Inflammatory macrophage treated with lipopolysaccharide for 4 hours (primary cell): ENCODE measurements around the gene NKAIN2.
"Not testable (repeated sequence)": the region's sequence is repeated elsewhere in the genome, so short reads cannot be mapped to it uniquely, and the experiment has no call there.

Experiments
- DNase-seq: peaks from one replicate; pipeline ENCODE4 v3.0.0-alpha.2; 2020

NKAIN2 gene

DNA sequence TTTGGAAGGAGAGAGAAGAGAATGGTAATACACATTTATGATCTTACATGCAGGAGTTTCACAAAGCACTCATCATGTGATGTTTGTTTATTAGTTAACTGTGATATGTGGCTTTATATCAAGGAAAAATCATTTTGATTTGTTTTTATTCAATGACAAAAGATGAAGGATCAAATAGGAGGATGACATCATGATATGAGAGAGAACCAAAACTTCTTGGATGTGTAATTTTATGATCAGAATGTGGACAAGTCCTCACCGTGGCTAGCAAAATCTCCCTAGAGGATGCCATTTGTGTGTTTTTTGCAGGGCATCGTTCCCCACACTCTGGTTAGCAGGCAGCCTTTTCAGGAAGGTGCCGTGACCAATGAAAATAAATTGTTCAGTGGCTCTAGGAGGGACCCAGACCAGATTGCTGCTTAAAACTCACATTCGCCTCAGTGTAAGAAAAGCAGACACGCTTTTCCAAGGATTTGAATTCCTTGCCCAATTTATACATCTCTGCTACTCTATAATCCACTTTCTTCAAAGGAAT lies 552.7 kb downstream of the NKAIN2 start:
- no peak for DNase-seq

DNA sequence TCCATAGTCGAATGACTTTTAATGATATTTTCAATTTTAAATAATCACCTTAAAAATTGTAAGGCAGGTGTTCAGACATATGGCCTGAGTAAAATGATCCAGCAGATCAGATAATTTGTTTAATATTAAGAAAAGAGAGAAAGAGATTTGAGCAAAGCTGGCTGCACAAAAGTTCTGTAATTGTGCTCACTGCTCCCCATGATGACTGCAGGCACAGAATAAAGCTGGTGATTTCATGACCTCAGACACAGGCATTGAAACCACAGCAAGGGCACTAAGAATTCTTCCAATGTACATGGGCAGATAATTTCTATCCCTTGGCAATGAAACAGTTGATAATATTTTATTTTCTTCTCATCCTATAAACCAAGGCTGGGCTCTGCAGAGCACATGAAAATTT lies 553.1 kb downstream of the NKAIN2 start:
- DNase-seq = no peak

DNA sequence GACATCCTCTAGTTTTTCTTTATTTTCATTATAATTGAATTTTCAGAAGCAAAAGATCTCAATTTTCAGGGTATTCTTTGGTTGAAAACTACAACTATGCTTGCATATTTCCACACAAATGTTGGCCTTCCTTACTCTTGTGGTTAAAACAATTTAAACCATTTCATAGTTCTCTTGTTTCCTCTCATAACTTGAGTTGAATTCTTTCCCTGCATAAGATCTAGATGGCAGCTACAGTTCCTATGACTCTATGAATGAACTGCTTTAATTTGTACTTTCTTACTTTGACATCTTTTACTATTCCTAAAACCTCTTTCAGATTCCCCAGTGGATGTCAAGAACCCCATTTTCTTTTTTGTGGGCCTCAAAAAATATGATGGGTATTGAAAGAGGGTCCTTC lies 564.5 kb downstream of the NKAIN2 start:
- no peak for DNase-seq

DNA sequence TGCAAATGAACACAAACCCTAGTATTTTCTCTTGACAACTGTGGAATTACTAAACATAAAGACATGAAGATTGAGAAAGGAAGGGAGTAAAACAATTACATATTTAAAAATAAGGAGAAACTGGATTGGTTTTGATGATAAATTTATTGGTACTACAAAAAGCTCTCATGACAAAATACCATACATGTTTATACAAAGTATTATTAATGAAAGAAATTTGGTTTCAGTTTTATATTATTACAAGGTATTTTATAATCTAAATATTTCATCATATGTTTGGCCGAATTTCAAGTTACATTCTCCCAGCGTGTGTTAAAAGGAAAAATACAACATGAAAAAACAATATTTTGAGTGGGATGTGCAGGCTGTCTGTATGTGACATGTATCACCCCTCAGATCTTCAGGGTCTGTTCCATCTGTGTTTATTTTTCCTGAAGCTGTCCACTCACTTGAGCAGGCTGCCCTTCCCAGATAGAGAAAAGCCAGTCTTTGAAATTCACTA lies 568.4 kb downstream of the NKAIN2 start:
- no peak for DNase-seq

- DNase-seq = no peak
Measured at GRCh38 chr6:124373386-124373785, 569.7 kb downstream of the NKAIN2 start.

DNA sequence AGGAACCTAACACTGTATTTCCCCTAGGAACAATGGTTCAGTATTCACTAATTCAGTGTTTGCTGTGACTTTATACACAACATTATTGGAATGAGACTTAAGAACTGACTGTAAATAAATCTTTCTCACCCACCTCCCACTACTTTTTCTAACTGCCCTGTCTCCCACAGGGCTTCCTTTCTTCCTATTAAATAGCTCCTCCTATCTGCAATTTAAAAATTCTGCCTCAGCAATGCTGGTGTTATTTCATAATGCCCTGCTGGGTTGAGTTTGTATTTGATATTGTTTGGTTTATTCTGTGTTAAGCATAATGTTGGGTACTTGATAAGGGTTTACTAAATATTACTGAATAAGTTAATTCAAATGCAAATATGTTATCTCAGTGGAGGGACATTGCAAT lies 585.5 kb downstream of the NKAIN2 start:
- DNase-seq = no peak

DNA sequence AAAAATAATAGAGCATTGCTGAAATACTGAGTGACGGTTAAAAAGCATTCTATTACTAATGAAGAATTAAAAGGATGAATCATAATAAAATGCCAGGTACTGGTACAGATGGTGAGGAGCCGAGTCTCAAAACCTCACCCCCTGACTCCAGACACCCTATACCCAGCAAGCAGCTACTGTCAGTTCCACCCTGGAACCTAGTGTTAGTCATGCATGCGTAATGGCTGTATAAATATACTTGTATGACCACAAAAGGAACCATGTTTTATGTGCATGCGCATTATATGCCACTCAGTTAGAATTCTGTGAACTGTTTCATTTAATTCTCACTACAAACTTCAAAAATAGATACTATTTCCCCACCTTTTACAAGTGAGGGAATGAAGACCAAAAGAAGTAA lies 589.9 kb downstream of the NKAIN2 start:
- DNase-seq = no peak

GRCh38 chr6:124396361-124396760 lies 592.7 kb downstream of the NKAIN2 start:
- no peak for DNase-seq

GRCh38 chr6:124400261-124400999 lies 596.8 kb downstream of the NKAIN2 start:
- DNase-seq = no peak

GRCh38 chr6:124410425-124410824 lies 606.8 kb downstream of the NKAIN2 start:
- DNase-seq = not testable (repeated sequence)

DNA sequence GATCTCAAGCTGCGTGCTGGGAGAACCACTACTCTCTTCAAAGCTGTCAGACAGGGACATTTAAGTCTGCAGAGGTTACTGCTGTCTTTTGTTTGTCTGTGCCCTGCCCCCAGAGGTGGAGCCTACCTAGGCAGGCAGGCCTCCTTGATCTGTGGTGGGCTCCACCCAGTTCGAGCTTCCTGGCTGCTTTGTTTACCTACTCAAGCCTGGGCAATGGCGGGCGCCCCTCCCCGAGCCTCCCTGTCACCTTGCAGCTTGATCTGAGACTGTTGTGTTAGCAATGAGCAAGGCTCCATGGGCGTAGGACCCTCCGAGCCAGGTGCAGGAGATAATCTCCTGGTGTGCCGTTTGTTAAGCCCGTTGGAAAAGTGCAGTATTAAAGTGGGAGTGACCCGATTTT lies 609.0 kb downstream of the NKAIN2 start:
- DNase-seq = not testable (repeated sequence)

- no peak for DNase-seq
Measured at GRCh38 chr6:124420116-124420840, 616.6 kb downstream of the NKAIN2 start.

DNA sequence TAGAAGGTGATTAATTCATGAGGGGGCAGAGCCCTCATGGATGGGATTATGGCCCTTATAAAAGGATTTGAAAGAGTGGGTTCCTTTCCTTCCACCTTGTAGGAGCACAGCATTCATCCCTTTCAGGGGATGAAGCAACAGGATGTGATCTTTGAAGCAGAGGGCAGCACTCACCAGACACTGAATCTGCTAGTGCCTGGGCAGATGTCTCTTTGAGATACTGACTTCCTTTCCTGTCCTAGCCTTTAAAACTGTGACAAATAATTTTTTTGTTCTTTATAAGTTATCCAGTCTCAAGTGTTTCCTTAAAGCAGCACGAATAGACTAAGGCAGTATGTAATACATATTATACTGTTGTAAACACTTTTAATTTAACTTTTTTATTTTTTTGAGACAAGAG lies 620.0 kb downstream of the NKAIN2 start:
- no peak for DNase-seq

DNA sequence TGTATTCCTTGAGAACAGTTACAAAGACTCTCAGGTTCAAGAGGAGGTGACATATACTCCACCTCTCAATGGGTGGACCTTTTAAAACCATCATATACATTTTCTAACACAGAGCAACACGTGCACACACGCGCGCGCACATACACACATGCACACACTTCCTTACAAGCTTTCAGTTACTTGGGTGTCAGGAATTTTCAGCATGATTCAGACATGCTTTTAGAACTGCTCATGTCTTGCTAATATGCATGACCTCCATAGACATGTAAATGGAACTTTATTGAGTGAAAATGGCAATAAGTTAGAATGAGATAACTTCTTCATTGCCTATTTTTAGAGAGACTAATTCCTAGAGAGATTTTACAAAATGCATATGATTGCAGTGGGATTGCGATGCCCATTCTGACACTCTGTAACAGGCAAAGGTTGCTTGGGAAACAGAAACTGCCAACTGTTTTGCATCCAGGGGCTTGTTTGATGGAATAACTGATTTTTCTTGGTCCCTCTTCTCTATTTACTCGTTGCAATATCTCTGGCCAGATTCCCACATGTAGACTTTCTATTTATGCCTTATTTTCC lies 627.2 kb downstream of the NKAIN2 start:
- no peak for DNase-seq

- DNase-seq = peak; percentile 65
Measured at GRCh38 chr6:124432620-124433019, 629.0 kb downstream of the NKAIN2 start.

- DNase-seq = no peak
Measured at GRCh38 chr6:124433387-124434160, 629.9 kb downstream of the NKAIN2 start.

- DNase-seq = peak; percentile 90
Measured at GRCh38 chr6:124434421-124434820, 630.8 kb downstream of the NKAIN2 start.

DNA sequence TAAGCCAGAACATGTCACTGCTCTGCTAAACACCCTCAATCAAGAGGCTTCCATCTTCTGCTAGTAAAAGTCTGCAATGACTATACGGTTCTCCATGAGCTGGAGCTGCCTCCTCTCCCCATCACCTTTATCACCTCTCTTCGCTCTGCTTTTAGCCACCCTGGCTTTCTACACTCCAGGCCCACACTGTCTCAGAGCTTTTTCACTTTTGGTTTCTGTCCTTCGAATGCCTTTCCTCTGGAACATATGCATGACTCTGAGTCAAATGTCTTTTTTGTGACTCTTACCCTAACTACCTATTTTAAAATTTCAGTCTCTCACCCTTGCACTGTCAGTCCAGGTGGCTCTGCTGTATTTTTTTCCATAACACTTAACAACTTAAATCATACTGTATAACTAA lies 633.1 kb downstream of the NKAIN2 start:
- DNase-seq = peak; percentile 61

GRCh38 chr6:124438546-124439065 lies 634.9 kb downstream of the NKAIN2 start:
- peak; percentile 27 for DNase-seq

DNA sequence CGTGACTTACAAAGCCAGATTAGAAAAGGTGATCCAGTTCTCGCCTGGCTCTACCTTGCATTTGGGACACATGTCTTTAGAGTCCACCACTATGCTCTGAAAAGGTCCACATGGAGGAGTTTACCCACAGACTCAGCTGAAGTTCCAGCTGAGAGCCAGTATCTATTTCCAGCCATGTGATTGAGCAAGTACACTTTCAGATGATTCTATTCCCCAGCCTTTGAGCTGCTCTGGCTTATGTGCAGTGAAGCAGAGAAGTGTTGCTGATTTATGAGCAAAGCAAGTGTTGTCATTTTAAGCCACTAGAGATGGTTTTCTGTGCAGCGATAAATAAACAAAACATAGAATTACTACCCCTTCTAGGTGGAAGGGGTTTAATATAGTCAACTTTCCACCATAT lies 637.8 kb downstream of the NKAIN2 start:
- DNase-seq = no peak

DNA sequence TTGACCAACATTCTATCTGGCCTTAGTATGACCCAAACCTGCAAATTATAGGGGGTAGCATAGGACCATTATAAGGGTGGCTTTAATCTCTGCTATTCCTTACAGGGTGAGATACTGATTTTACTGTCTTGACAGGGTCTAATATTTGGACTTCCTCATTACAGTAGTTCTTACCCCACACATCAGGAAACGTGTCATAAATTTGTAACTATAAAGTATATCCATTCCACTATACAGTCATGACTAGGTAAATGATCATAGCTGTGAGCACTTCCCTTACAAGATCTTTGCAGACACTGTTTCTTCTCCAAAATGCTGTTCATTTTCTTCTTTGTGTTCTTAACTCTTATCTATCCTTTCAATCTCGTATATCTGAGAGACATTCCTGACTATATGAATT lies 639.9 kb downstream of the NKAIN2 start:
- DNase-seq = peak; percentile 16

DNA sequence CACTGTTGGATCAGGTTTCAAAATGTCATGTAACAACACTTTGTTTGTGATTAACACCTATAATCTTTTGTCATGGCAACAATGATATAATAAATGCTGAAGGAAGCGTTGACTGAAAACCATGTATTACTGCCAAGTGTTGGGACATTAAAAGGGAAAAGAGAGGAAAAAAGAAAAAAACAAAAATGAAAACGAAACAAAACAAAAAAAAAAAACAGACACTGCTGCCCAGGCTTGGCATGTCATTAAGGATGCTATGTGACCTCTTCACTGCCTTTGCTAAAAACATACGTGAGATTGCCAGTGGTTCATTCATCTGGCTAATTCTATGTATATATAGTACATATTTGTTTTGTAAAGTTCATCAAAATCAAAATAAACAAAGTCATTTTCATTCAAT lies 641.9 kb downstream of the NKAIN2 start:
- DNase-seq = no peak

- no peak for DNase-seq
Measured at GRCh38 chr6:124446961-124447360, 643.3 kb downstream of the NKAIN2 start.
